ENCODE results near the gene RARB.

DNA sequence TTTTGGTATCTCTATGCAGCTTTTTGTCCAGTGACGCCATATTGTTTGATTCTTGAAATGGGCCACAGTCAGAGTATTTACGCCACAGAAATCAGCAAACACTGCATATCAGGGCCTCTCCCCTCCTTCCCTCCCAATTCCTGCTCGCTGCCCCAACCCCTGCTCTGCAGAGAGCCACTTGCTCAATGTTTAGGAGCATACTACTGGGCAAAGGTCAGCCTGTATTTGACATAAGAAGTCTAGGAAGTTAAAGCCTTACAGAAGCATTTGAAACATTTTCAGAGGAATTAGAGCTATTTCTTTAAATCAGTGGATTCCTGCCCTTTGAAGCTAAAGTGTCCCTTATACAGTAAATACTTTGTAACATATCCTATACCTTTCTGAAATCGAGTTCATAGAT, 17.4 kb upstream of the RARB start:
- TF ChIP-seq, protein P1, sequence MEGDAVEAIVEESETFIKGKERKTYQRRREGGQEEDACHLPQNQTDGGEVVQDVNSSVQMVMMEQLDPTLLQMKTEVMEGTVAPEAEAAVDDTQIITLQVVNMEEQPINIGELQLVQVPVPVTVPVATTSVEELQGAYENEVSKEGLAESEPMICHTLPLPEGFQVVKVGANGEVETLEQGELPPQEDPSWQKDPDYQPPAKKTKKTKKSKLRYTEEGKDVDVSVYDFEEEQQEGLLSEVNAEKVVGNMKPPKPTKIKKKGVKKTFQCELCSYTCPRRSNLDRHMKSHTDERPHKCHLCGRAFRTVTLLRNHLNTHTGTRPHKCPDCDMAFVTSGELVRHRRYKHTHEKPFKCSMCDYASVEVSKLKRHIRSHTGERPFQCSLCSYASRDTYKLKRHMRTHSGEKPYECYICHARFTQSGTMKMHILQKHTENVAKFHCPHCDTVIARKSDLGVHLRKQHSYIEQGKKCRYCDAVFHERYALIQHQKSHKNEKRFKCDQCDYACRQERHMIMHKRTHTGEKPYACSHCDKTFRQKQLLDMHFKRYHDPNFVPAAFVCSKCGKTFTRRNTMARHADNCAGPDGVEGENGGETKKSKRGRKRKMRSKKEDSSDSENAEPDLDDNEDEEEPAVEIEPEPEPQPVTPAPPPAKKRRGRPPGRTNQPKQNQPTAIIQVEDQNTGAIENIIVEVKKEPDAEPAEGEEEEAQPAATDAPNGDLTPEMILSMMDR (IDR thresholded peaks at IDR 0.05; ENCODE audit: low read length), result no peak
- TF ChIP-seq EZH2 (IDR thresholded peaks at IDR 0.05; ENCODE audit: borderline replicate concordance, low read length), result no peak
